ENCODE results near the gene PRKN. TPM values are rescaled to one million over a fixed set of nuclear protein-coding genes. Genes with fewer than 3 reads are reported as not detected.

The PRKN gene
- total RNA-seq, 1 donor from 2014 or later, result 7.0 TPM

GRCh38 chr6:162363757-162364156, 363.8 kb downstream of the PRKN start:
- no peak for DNase-seq

GRCh38 chr6:162360901-162361567, 366.5 kb downstream of the PRKN start:
- no peaks in the 10 kb centered on the region for H3K9me3 Mint-ChIP-seq (ENCODE audit: unreplicated experiment)
- H3K27ac Mint-ChIP-seq (ENCODE audit: unreplicated experiment), result no peak overlapping the region
- H3K4me1 Mint-ChIP-seq (ENCODE audit: low read depth, unreplicated experiment), result no peaks in the 10 kb centered on the region
- H3K27me3 Mint-ChIP-seq (ENCODE audit: unreplicated experiment), result no peaks in the 10 kb centered on the region
- no peaks in the 10 kb centered on the region for H3K36me3 Mint-ChIP-seq (ENCODE audit: unreplicated experiment)
- TF ChIP-seq CTCF (IDR thresholded peaks at IDR 0.05; ENCODE audit: partially characterized antibody, unreplicated experiment), result no peak
- no peak for DNase-seq
- H3K4me3 Mint-ChIP-seq (ENCODE audit: unreplicated experiment), result no peak overlapping the region

More at GRCh38 chr6:162363757-162364156, 363.8 kb downstream of the PRKN start:
- TF ChIP-seq CTCF (IDR thresholded peaks at IDR 0.05; ENCODE audit: partially characterized antibody, unreplicated experiment), result no peak
- Mint-ChIP-seq H3K36me3 (ENCODE audit: unreplicated experiment) (no peaks in the 10 kb centered on the region), H3K27ac (ENCODE audit: unreplicated experiment) (no peak overlapping the region), H3K4me3 (ENCODE audit: unreplicated experiment) (no peak overlapping the region), H3K4me1 (ENCODE audit: low read depth, unreplicated experiment) (no peaks in the 10 kb centered on the region), H3K27me3 (ENCODE audit: unreplicated experiment) (no peaks in the 10 kb centered on the region), H3K9me3 (ENCODE audit: unreplicated experiment) (no peaks in the 10 kb centered on the region)

- H3K4me3 Mint-ChIP-seq (ENCODE audit: unreplicated experiment), result no peak overlapping the region
- H3K27me3 Mint-ChIP-seq (ENCODE audit: unreplicated experiment), result no peaks in the 10 kb centered on the region
- DNase-seq, result no peak
- TF ChIP-seq CTCF (IDR thresholded peaks at IDR 0.05; ENCODE audit: partially characterized antibody, unreplicated experiment), result no peak
- H3K27ac Mint-ChIP-seq (ENCODE audit: unreplicated experiment), result no peak overlapping the region
- no peaks in the 10 kb centered on the region for H3K36me3 Mint-ChIP-seq (ENCODE audit: unreplicated experiment)
- no peaks in the 10 kb centered on the region for H3K9me3 Mint-ChIP-seq (ENCODE audit: unreplicated experiment)
- H3K4me1 Mint-ChIP-seq (ENCODE audit: low read depth, unreplicated experiment), result no peaks in the 10 kb centered on the region
These were observed 368.9 kb downstream of the PRKN start for GRCh38 chr6:162358625-162359024.

DNA sequence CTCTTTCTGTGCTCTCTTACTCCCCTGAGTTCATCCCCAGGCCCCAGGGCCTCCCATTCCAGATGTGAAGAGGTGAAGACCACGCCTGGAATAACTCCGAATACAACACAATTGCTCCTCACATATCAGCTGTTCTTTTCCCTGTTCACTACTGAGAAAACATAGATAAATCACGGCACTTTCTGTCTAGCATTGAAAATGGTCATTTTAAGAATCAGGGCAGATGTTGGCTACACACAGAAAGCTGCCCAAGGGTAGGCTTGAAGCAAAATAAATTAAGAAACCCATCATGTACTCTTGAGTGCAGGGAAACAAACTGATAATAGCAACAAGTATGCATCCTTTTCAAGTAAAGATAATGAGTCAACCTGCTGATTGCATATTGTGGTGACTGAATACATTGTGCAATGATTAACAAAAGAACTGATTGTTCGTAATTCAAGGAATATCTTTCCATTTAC, 382.5 kb downstream of the PRKN start:
- Mint-ChIP-seq H3K4me1 (ENCODE audit: low read depth, unreplicated experiment) (no peaks in the 10 kb centered on the region), H3K27me3 (ENCODE audit: unreplicated experiment) (peaks cover 2% of the 10 kb centered on the region), H3K27ac (ENCODE audit: unreplicated experiment) (no peak overlapping the region), H3K36me3 (ENCODE audit: unreplicated experiment) (no peaks in the 10 kb centered on the region), H3K9me3 (ENCODE audit: unreplicated experiment) (no peaks in the 10 kb centered on the region), H3K4me3 (ENCODE audit: unreplicated experiment) (no peak overlapping the region)
- no peak for DNase-seq
- no peak for TF ChIP-seq CTCF (IDR thresholded peaks at IDR 0.05; ENCODE audit: partially characterized antibody, unreplicated experiment)

- H3K36me3 Mint-ChIP-seq (ENCODE audit: unreplicated experiment), result no peaks in the 10 kb centered on the region
- no peak for DNase-seq
- peaks cover 2% of the 10 kb centered on the region for H3K27me3 Mint-ChIP-seq (ENCODE audit: unreplicated experiment)
- H3K4me1 Mint-ChIP-seq (ENCODE audit: low read depth, unreplicated experiment), result no peaks in the 10 kb centered on the region
- H3K4me3 Mint-ChIP-seq (ENCODE audit: unreplicated experiment), result no peak overlapping the region
- no peaks in the 10 kb centered on the region for H3K9me3 Mint-ChIP-seq (ENCODE audit: unreplicated experiment)
- no peak for TF ChIP-seq CTCF (IDR thresholded peaks at IDR 0.05; ENCODE audit: partially characterized antibody, unreplicated experiment)
- no peak overlapping the region for H3K27ac Mint-ChIP-seq (ENCODE audit: unreplicated experiment)
These were observed 382.9 kb downstream of the PRKN start for GRCh38 chr6:162344646-162345010.
